Psoas muscle (tissue), 8 donors: ENCODE measurements around the gene YAE1. TPM values are rescaled to one million over a fixed set of nuclear protein-coding genes. Genes with fewer than 3 reads are reported as not detected.

Experiments used
- ATAC-seq, 4 donors: fragments of 200-7000 bp; cut with Tn5 transposase; one replicate each; pipeline ENCODE4 v1.9.1; 2020; ENCODE audit warnings: moderate library complexity in 3 of 4, mild to moderate bottlenecking in 2 of 4
- DNase-seq, 2 donors: peaks; one replicate each; pipeline ENCODE4 v3.0.0-alpha.2; 2020
- H3K27ac ChIP-seq: fragments of 200-600 bp; one replicate; pipeline ENCODE4 v1.8.0; 2022
- H3K27me3 ChIP-seq, 3 donors: fragments of 200-600 bp in 1 of 3; one replicate each; pipeline versions ENCODE4 v1.6.1 to v1.8.0; 2013 to 2022; ENCODE audit warnings: low read length in 2 of 3, mild to moderate bottlenecking in 2 of 3, moderate library complexity in 1 of 3; ENCODE audit not compliant: insufficient read depth in 3 of 3
- H3K36me3 ChIP-seq, 2 donors: fragments of 200-600 bp in 1 of 2; one replicate each; pipeline versions ENCODE4 v1.6.1 to v1.8.0; 2013 to 2022; ENCODE audit warnings: low read depth in 1 of 2, mild to moderate bottlenecking in 1 of 2, moderate library complexity in 1 of 2; ENCODE audit not compliant: insufficient read depth in 1 of 2
- H3K4me1 ChIP-seq: fragments of 200-600 bp; one replicate; pipeline ENCODE4 v1.8.0; 2022
- H3K4me3 ChIP-seq: fragments of 200-600 bp; one replicate; pipeline ENCODE4 v1.8.0; 2022; ENCODE audit warnings: mild to moderate bottlenecking
- H3K9me3 ChIP-seq: fragments of 200-600 bp; one replicate; pipeline ENCODE4 v1.8.0; 2022
- CTCF ChIP-seq: fragments of 200-600 bp; IDR thresholded peaks from one replicate; pipeline ENCODE4 v1.8.0; 2022; ENCODE audit warnings: antibody characterized with exemption
- WGBS, 3 donors: extraction: QIAGEN DNeasy Blood & Tissue Kit; methylation state at CpG; one replicate each; pipeline versions ENCODE4 v1.1.6 to v1.1.7; 2013; 5-methylcytosine and 5-hydroxymethylcytosine counted together
- intact Hi-C, 2 donors: fragments of 100-400 bp; cut with DNase I; formaldehyde crosslinking; loops; one replicate each; pipeline versions ENCODE4 v1.11.0 to v1.14.2; 2022
- polyA plus RNA-seq, 3 donors: library from polyadenylated mRNA; stranded (reverse); fragments of 200-250 nt; gene quantifications; one replicate each; pipeline ENCODE4 v1.2.3, GENCODE V29; 2013
- total RNA-seq, 4 donors: library from RNA; stranded (reverse); fragmentation: NEBNext Ultra II Directional in 2 of 4; extraction: Animal tissue kit (Norgen Biotek cat#: 25700) in 2 of 4; gene quantifications; one replicate each; pipeline versions ENCODE4 v1.2.1 to v1.2.4, GENCODE V29; 2021 to 2023
- donor health status: healthy with polysubstance abuse.
- donor health status: DM: no; HTN: no; CAD: no; lungs with moderate emphysema.
- donor health status: Bipolar disorder and iron deficiency.
- donor health status: healthy.
- donor health status: DM: yes; HTN: yes; CAD: no.
- donor health status: DM: no; HTN: no; CAD: no.
- donor health status: DM: no; HTN: no; CAD: no.
- donor health status: DM: yes; HTN: yes; CAD: no.

Gene YAE1
- total and polyA plus RNA-seq, 7 donors, result 7.6 to 20.9 (median 15.1) TPM

- H3K27ac ChIP-seq, result no peak overlapping the region
- WGBS, 3 donors, result 36 to 55% (median 42%) methylated on average over 7 of the region's 7 CpGs
Measured at GRCh38 chr7:39530971-39531370, 35.2 kb upstream of the YAE1 start.

GRCh38 chr7:39531818-39532217 is 34.4 kb upstream of the YAE1 start:
- no peaks in the 10 kb centered on the region for H3K4me1 ChIP-seq
- ATAC-seq, result no peak
- H3K27ac ChIP-seq, result no peak overlapping the region
- H3K36me3 ChIP-seq, result no peaks in the 10 kb centered on the region
- no peaks in the 10 kb centered on the region for H3K9me3 ChIP-seq
- no peak overlapping the region for H3K4me3 ChIP-seq
- DNase-seq, result no peak
- no peaks in the 10 kb centered on the region for H3K27me3 ChIP-seq
- intact Hi-C loops, result no loop called here
- WGBS, 3 donors, result 88 to 91% (median 91%) methylated on average over 5 of the region's 5 CpGs
- TF ChIP-seq CTCF, result no peak

More at GRCh38 chr7:39530971-39531370, 35.2 kb upstream of the YAE1 start:
- DNase-seq (no peak), ATAC-seq (no peak)
- no peak for TF ChIP-seq CTCF
- intact Hi-C loops, result no loop called here
- Histone ChIP-seq H3K27me3 (no peaks in the 10 kb centered on the region), H3K36me3 (no peaks in the 10 kb centered on the region), H3K4me1 (no peaks in the 10 kb centered on the region), H3K4me3 (no peak overlapping the region), H3K9me3 (no peaks in the 10 kb centered on the region)

GRCh38 chr7:39532832-39533231 is 33.4 kb upstream of the YAE1 start:
- Histone ChIP-seq H3K9me3 (no peaks in the 10 kb centered on the region), H3K4me3 (no peak overlapping the region), H3K36me3 (no peaks in the 10 kb centered on the region), H3K27me3 (no peaks in the 10 kb centered on the region), H3K4me1 (no peaks in the 10 kb centered on the region), H3K27ac (no peak overlapping the region)
- ATAC-seq (no peak), DNase-seq (no peak)
- no peak for TF ChIP-seq CTCF
- intact Hi-C loops, result no loop called here
- 86 to 91% (median 87%) methylated on average over 4 of the region's 4 CpGs for WGBS, 3 donors

GRCh38 chr7:39534599-39534998 is 31.6 kb upstream of the YAE1 start:
- TF ChIP-seq CTCF, result no peak
- Histone ChIP-seq H3K27me3 (no peaks in the 10 kb centered on the region), H3K4me1 (no peaks in the 10 kb centered on the region), H3K27ac (no peak overlapping the region), H3K36me3 (no peaks in the 10 kb centered on the region), H3K9me3 (no peaks in the 10 kb centered on the region), H3K4me3 (no peak overlapping the region)
- ATAC-seq, result no peak
- WGBS, 3 donors, result 81 to 95% (median 83%) methylated on average over 1 of the region's 1 CpG
- no peak for DNase-seq
- intact Hi-C loops, result no loop called here

- no peaks in the 10 kb centered on the region for H3K27me3 ChIP-seq
- no peaks in the 10 kb centered on the region for H3K9me3 ChIP-seq
- H3K36me3 ChIP-seq, result no peaks in the 10 kb centered on the region
- no peak overlapping the region for H3K27ac ChIP-seq
- no peak overlapping the region for H3K4me3 ChIP-seq
- DNase-seq (no peak), ATAC-seq (no peak)
- intact Hi-C loops, result no loop called here
- H3K4me1 ChIP-seq, result no peaks in the 10 kb centered on the region
- no peak for TF ChIP-seq CTCF
Measured at GRCh38 chr7:39535064-39535463, 31.1 kb upstream of the YAE1 start.
